Common myeloid progenitor, CD34-positive (primary cell): ENCODE results near the gene MED12L.
A peak's percentile ranks its signal among the peaks of the same experiment; 100 is the strongest.

Source experiments
- CTCF ChIA-PET: fragments of 350-600 bp; sonication (Branson Sonifier 250); formaldehyde crosslinking; loops from one replicate; lab custom pipeline; 2021; ENCODE audit warnings: antibody characterized with exemption; lab: Charles Lee
- POLR2A ChIA-PET: fragments of 350-600 bp; sonication (Branson Sonifier 250); formaldehyde crosslinking; loops from one replicate; lab custom pipeline; 2021; ENCODE audit warnings: antibody characterized with exemption; lab: Charles Lee
- DNase-seq, 3 donors: peaks; one replicate each; pipeline versions ENCODE4 v3.0.0 to v3.0.0-alpha.2; 2013
- H3K27ac ChIP-seq, 2 experiments: 1 replicate in 1 of 2; 2 replicates in 1 of 2; pipeline ENCODE4 v1.7.0; 2013; ENCODE audit warnings: inconsistent platforms in 2 of 2, low read length in 2 of 2, mild to moderate bottlenecking in 2 of 2, low read depth in 1 of 2, moderate library complexity in 1 of 2; ENCODE audit not compliant: severe bottlenecking in 2 of 2, insufficient read depth in 1 of 2, poor library complexity in 1 of 2
- H3K27me3 ChIP-seq, 5 experiments: replicated peaks in 2 of 5; 1 replicate in 3 of 5; 2 replicates in 2 of 5; pipeline versions ENCODE4 v1.6.1 to v1.7.0; 2013; ENCODE audit warnings: low read length in 4 of 5, mild to moderate bottlenecking in 2 of 5, moderate library complexity in 2 of 5, inconsistent platforms in 1 of 5; ENCODE audit not compliant: insufficient read depth in 5 of 5, control insufficient read depth in 4 of 5
- H3K36me3 ChIP-seq, 4 experiments: 1 replicate in 2 of 4; 2 replicates in 2 of 4; pipeline versions ENCODE4 v1.6.1 to v1.7.0; 2013; ENCODE audit warnings: low read length in 3 of 4, control low read depth in 1 of 4, mild to moderate bottlenecking in 1 of 4; ENCODE audit not compliant: control insufficient read depth in 4 of 4, insufficient read depth in 4 of 4
- H3K4me1 ChIP-seq, 4 experiments: 1 replicate in 3 of 4; 2 replicates in 1 of 4; pipeline versions ENCODE4 v1.6.1 to v1.7.1; 2013; ENCODE audit warnings: low read length in 3 of 4, mild to moderate bottlenecking in 3 of 4, control low read depth in 1 of 4, inconsistent platforms in 1 of 4, moderate library complexity in 1 of 4; ENCODE audit not compliant: control insufficient read depth in 4 of 4, insufficient read depth in 4 of 4; ENCODE audit errors: control extremely low read depth in 1 of 4
- H3K4me3 ChIP-seq, 7 experiments: 1 replicate in 4 of 7; 2 replicates in 3 of 7; pipeline versions ENCODE4 v1.5.1 to v1.7.0; 2013; ENCODE audit warnings: mild to moderate bottlenecking in 7 of 7, low read length in 6 of 7, moderate library complexity in 6 of 7, inconsistent platforms in 2 of 7, low read depth in 2 of 7, control low read depth in 1 of 7; ENCODE audit not compliant: insufficient read depth in 4 of 7, control insufficient read depth in 1 of 7; ENCODE audit errors: extremely low read depth in 1 of 7
- H3K9me3 ChIP-seq, 5 experiments: 1 replicate in 4 of 5; 2 replicates in 1 of 5; pipeline versions ENCODE4 v1.6.1 to v1.7.1; 2013; ENCODE audit warnings: low read length in 4 of 5, mild to moderate bottlenecking in 2 of 5, inconsistent platforms in 1 of 5, low read depth in 1 of 5, moderate library complexity in 1 of 5; ENCODE audit not compliant: control insufficient read depth in 4 of 5, insufficient read depth in 2 of 5; ENCODE audit errors: control extremely low read depth in 1 of 5
- WGBS: methylation state at CpG from one replicate; pipeline ENCODE4 v1.1.5; 2013; ENCODE audit not compliant: insufficient coverage; 5-methylcytosine and 5-hydroxymethylcytosine counted together

Gene MED12L

DNA sequence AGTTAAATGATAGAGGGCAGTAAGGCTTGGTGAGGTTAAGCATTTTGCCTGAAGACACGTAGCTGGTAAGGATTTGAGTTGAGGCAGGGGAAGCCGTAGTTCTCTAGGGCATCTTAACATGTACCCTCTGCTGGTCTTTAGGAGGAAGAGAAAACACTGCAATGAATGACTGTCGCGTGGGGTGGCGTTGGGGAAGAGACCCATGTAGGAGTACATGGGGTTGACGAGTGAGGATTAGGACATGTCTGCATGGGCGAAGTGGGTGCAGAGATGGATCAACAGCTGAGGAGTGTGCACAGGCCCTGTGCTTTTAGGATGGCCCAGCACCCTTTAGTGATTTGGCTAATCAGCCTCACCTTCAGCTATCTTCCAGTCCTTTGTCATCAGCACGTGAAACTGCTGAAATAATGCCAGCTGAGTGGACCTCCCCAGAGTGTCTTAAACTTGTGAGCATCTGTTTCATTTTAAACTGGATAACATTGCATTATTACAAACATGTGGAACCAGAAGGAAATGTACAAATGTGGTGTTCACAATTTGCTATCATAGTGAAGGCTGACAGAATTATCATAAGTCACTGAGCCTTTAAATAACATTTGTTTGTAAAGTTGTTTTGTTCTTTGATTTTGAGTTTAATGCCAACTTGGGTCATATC lies 177.5 kb downstream of the MED12L start:
- peaks cover 0 to 25% (median 11%) of the 10 kb centered on the region in 4 experiments for H3K36me3 ChIP-seq
- WGBS = 82% methylated on average over 7 of the region's 8 CpGs
- peak overlapping the region in 1 of 2 experiments; percentile 41 for H3K27ac ChIP-seq
- ChIA-PET CTCF (interaction anchor here (0.9 to 3.8 kb wide), 8 partner anchors 9 to 95 kb away, joined by 3 to 18 read pairs (median 5); partner anchors contain the start of gene P2RY14), POLR2A (no interaction called here)
- peaks cover 17 to 38% (median 30%) of the 10 kb centered on the region in 4 experiments for H3K4me1 ChIP-seq
- no peaks in the 10 kb centered on the region for H3K9me3 ChIP-seq
- H3K27me3 ChIP-seq = no peaks in the 10 kb centered on the region
- DNase-seq = no peak
- no peak overlapping the region for H3K4me3 ChIP-seq

DNA sequence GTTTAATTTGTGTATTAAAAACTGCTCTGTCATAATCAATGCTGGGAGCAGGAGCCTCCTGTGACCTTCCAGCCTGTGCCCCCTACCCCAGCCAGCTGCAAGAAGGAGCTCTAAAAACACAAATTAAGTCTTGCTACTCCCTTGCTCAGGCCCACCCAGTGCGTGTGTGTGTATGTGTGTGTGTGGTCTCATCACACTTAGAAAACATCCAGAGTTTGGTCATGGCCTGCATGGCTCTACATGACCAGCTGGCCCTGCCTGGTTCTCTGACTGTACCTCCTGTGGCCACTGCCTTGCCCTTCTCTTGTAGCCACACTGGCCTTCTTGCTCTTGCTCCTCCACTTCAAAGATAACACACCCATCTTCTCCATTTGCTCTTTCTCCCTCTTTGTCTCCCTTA lies 179.1 kb downstream of the MED12L start:
- ChIA-PET POLR2A (no interaction called here), CTCF (interaction anchor here (0.8 to 3.8 kb wide), 6 partner anchors 10 to 37 kb away, joined by 3 to 18 read pairs (median 6); partner anchors contain the start of gene P2RY14)
- whole genome bisulfite sequencing = no CpG with 5 or more reads among the region's 1 CpG

DNA sequence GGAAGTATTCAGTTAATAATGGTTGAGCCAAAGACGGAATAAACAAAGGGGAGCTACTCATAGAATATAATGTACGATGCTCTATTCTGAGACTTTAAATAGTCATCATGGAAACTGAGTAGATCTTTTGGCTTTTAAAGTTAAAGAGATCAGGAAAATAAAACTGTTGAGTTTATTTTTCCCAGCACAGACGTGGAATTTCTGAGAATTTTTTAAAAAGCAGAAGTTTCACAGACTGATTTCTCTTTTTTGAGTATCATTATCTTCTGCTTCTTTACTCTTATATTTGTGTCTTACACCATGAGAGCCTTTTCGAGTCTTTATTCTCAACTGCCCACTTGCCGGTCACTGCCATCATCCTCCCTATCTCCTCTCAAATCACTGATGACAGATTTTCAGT lies 179.7 kb downstream of the MED12L start:
- Histone ChIP-seq H3K36me3 (peaks cover 0 to 25% (median 7%) of the 10 kb centered on the region in 4 experiments), H3K4me1 (peaks cover 17 to 47% (median 37%) of the 10 kb centered on the region in 4 experiments), H3K27ac (peak overlapping the region; percentile 95 to 98), H3K27me3 (no peaks in the 10 kb centered on the region), H3K9me3 (no peaks in the 10 kb centered on the region), H3K4me3 (no peak overlapping the region)
- 61% methylated on average over 3 of the region's 5 CpGs for WGBS
- POLR2A ChIA-PET = interaction anchor here (1.0 kb wide), 1 partner anchor 13 kb away, joined by 3 read pairs; the partner anchor contains the start of gene P2RY14
- CTCF ChIA-PET = interaction anchor here (1.0 to 4.0 kb wide), 4 partner anchors 9 to 36 kb away, joined by 3 to 23 read pairs (median 10); partner anchors contain the start of gene P2RY14
- peak in 1 of 3 donors; percentile 15 for DNase-seq

More for the DNA sequence above, 179.1 kb downstream of the MED12L start:
- H3K27me3 ChIP-seq = no peaks in the 10 kb centered on the region
- H3K4me3 ChIP-seq = no peak overlapping the region
- H3K27ac ChIP-seq = peak overlapping the region; percentile 95 to 98
- peaks cover 17 to 47% (median 37%) of the 10 kb centered on the region in 4 experiments for H3K4me1 ChIP-seq
- H3K36me3 ChIP-seq = peaks cover 0 to 25% (median 9%) of the 10 kb centered on the region in 4 experiments
- peak in 1 of 3 donors; percentile 25 for DNase-seq
- H3K9me3 ChIP-seq = no peaks in the 10 kb centered on the region

DNA sequence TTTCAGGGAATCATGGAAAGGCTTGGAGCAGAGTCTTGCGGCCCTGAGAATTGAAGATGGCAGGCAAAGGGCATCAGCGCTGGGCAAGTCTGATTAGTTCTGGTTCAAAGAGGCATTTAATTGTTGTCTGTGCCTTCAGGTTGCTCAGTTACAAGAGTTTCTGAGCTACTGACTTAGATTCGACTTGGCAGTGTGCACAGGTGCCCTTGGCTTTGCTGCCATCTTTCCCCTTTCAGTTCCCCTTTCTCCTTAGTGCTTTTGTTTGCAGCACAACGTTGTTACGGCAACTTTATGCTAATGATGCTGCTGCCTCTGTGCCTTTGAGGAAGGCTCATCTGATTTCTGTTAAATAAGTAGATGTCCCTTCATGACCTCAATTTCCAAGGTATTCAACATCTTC lies 180.4 kb downstream of the MED12L start:
- Histone ChIP-seq H3K4me3 (peak overlapping the region in 1 of 7 experiments; percentile 35), H3K9me3 (no peaks in the 10 kb centered on the region), H3K27me3 (no peaks in the 10 kb centered on the region), H3K4me1 (peaks cover 17 to 47% (median 37%) of the 10 kb centered on the region in 4 experiments), H3K36me3 (peaks cover 0 to 19% (median 4%) of the 10 kb centered on the region in 4 experiments), H3K27ac (peak overlapping the region; percentile 95 to 98)
- POLR2A ChIA-PET = interaction anchor here (1.0 kb wide), 1 partner anchor 12 kb away, joined by 3 read pairs; the partner anchor contains the start of gene P2RY14
- CTCF ChIA-PET = interaction anchor here (1.0 to 4.0 kb wide), 4 partner anchors 9 to 37 kb away, joined by 3 to 23 read pairs (median 3); no protein-coding TSS in a partner anchor
- peak; percentile 91 to 98 (median 97) for DNase-seq
- WGBS = 66% methylated on average over 3 of the region's 5 CpGs

DNA sequence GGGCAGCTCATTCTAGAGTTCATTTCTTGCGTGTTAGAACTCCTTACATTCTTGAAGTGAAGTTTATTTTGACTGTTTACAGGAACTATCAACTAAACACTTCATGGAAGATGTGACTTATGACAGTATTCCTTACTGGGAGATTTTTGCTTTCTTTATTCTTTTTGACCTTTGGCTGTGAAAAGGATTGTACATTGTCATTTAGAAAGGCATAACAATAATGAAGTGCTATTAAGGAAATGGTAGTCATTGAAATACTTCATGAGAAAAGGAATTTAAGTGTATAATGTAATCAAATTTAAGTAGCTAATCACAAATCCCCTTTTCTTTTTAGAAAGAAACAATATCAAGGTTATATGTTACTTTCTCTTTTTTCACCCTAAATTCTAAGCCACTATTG lies 181.6 kb downstream of the MED12L start:
- POLR2A ChIA-PET = no interaction called here
- H3K4me3 ChIP-seq = no peak overlapping the region

DNA sequence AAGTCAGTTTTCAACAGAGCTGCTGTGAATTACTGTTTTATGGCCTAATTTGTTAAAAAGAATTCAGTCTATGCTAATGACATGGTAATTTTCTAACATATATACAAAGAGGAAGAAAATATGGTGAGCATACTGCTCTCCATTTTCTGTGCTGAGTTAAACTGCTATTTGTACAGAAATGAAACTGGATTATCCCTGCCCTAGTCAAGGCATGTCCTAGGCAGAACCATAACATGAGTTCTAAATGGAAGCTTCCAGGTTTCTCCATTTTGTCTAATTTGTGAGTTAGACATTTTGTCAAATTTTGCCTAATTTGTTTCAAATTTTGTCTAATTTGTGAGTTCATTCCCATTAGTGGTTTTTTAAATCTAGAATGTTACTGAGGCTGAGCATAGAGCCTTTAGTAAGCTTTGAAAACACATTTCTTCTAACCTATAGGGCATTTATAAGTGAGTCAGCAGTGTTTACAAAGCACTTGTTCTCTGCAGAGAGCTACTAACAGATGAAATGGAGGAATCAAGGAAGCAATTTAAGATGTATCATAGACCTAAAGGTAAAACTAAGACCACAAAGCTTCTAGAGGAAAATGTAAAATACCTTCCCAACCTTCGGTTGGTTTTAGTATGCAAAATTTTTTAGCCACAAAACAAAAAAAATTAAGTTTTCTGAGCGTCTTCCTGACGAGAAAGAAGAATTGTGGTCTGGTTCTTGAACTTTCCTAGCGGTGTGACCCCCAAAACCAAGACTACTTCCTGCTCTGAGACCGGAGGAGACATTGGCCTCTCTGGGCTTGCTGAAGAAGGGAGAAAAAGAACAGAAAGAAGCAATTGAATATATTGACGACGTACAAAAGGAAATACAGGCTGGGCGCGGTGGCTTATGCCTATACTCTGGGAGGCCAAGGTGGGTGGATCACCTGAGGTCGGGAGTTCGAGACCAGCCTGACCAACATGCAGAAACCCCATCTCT lies 183.1 kb downstream of the MED12L start:
- WGBS = 42% methylated on average over 2 of the region's 11 CpGs
- H3K27ac ChIP-seq = peak overlapping the region in 1 of 2 experiments; percentile 13
- ChIA-PET CTCF (interaction anchor here (0.7 to 4.0 kb wide), 9 partner anchors 7 to 116 kb away, joined by 3 to 23 read pairs (median 5); partner anchors contain the start of gene P2RY14), POLR2A (no interaction called here)
- peaks cover 0 to 8% (median 0%) of the 10 kb centered on the region in 4 experiments for H3K36me3 ChIP-seq
- peaks cover 17 to 46% (median 37%) of the 10 kb centered on the region in 4 experiments for H3K4me1 ChIP-seq
- H3K4me3 ChIP-seq = no peak overlapping the region
- no peaks in the 10 kb centered on the region for H3K27me3 ChIP-seq
- DNase-seq = peak in 2 of 3 donors; percentile 33 to 42
- no peaks in the 10 kb centered on the region for H3K9me3 ChIP-seq

More for the DNA sequence above, 181.6 kb downstream of the MED12L start:
- Histone ChIP-seq H3K27me3 (no peaks in the 10 kb centered on the region), H3K27ac (no peak overlapping the region), H3K9me3 (no peaks in the 10 kb centered on the region), H3K36me3 (peaks cover 0 to 10% (median 0%) of the 10 kb centered on the region in 4 experiments), H3K4me1 (peaks cover 17 to 47% (median 37%) of the 10 kb centered on the region in 4 experiments)
- WGBS = no CpG with 5 or more reads among the region's 1 CpG
- CTCF ChIA-PET = interaction anchor here (1.0 to 4.0 kb wide), 7 partner anchors 9 to 99 kb away, joined by 3 to 23 read pairs (median 5); no protein-coding TSS in a partner anchor
- DNase-seq = no peak
